PFSK-1 (cell line): ENCODE data around the gene PLXNC1.

ENCODE experiments used
- FOXP2 ChIP-seq: optimal IDR thresholded peaks from 2 replicates; pipeline ENCODE3; 2011; ENCODE audit warnings: borderline replicate concordance, control low read depth, inconsistent platforms; ENCODE audit not compliant: insufficient read depth; ENCODE audit errors: extremely low read length, extremely low read depth
- POLR2AphosphoS5 ChIP-seq: IDR thresholded peaks from 2 replicates; pipeline ENCODE4 v1.6.1; 2012; ENCODE audit warnings: low read depth, mild to moderate bottlenecking, control low read depth, low read length, moderate library complexity
- REST ChIP-seq, 2 experiments: IDR thresholded peaks; 2 replicates each; pipeline versions ENCODE4 v1.6.1 to v1.8.0; 2011 to 2012; ENCODE audit warnings: low read depth in 2 of 2, low read length in 2 of 2, control low read depth in 1 of 2, inconsistent platforms in 1 of 2, mild to moderate bottlenecking in 1 of 2, moderate library complexity in 1 of 2; ENCODE audit not compliant: insufficient read depth in 1 of 2
- SIN3A ChIP-seq: IDR thresholded peaks from 2 replicates; pipeline ENCODE4 v1.6.1; 2012; ENCODE audit warnings: mild to moderate bottlenecking, low read length, moderate library complexity, borderline replicate concordance; ENCODE audit not compliant: insufficient read depth
- TAF1 ChIP-seq: IDR thresholded peaks from 2 replicates; pipeline ENCODE4 v1.6.1; 2012; ENCODE audit warnings: low read length, control low read depth, borderline replicate concordance; ENCODE audit not compliant: insufficient read depth

The PLXNC1 gene

DNA sequence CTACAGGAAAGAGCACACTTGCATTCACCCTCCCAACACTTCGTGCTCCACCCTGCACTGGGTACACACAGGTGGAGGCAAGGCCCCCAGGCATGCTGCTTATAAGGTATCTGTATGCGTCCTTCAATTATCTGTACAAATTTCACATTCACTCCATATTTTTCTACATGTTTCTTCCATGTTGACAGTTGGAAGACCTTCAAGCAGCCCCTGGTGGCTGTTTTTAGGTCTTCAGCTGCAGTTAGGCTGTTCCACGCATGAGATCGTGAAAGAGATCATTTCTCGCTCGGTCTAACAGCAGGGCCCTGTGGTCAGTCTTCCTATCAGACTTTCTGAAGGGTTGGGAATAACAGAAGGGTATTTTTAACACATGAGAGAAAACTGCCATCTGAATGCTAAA is 47.1 kb downstream of the PLXNC1 start:
- no peak for TF ChIP-seq POLR2AphosphoS5
- TF ChIP-seq SIN3A, result no peak
- TF ChIP-seq REST (IDR thresholded peaks at IDR 0.05; ENCODE audit: insufficient read depth in 1 of 2, low read depth in 2 of 2, low read length in 2 of 2), result no peak
- no peak for TF ChIP-seq TAF1
- no peak for TF ChIP-seq FOXP2

DNA sequence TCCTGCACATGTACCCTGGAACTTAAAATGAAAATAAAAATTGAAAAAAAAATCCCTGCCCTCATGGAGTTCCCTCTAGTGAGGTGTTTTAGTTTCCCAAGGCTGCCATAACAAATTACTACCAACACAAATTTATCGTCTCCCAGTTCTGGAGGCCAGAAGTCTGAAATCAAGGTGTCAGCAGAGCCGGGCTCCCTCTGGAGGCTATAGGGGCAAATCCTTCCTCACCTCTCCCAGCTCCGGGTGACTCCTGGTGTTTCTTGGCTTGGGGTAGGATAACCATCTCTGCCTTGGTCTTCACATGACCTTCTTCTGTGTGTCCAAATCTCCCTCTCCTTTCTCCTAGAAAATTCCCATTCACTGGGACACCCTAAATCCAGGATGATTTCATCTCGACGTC is 50.1 kb downstream of the PLXNC1 start:
- TF ChIP-seq FOXP2, result no peak
- TF ChIP-seq SIN3A, result no peak
- TF ChIP-seq POLR2AphosphoS5, result no peak
- TF ChIP-seq REST (IDR thresholded peaks at IDR 0.05; ENCODE audit: insufficient read depth in 1 of 2, low read depth in 2 of 2, low read length in 2 of 2), result no peak
- TF ChIP-seq TAF1, result no peak

DNA sequence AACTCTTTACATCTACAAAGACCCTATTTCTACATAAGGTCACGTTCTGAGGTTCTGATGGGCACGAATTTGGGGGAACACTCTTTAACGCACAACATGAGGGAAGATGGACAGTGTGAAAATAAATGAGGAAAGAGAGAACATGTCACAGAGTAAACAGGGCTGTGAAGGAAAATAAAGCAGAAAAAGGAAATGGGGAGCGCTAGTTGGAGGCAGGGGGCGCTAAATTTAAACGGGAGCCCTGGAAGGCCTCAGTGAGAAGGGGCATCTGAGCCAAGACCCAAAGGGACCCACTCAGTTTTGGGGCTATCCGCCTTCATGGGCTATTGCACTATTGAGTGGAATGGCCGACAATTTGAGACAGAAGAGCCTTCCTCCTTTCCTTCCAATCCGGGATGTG is 50.5 kb downstream of the PLXNC1 start:
- TF ChIP-seq POLR2AphosphoS5 (no peak), SIN3A (no peak), TAF1 (no peak), FOXP2 (no peak), REST (IDR thresholded peaks at IDR 0.05; ENCODE audit: insufficient read depth in 1 of 2, low read depth in 2 of 2, low read length in 2 of 2) (no peak)

GRCh38 chr12:94200069-94200468 is 51.7 kb downstream of the PLXNC1 start:
- TF ChIP-seq TAF1, result no peak
- TF ChIP-seq POLR2AphosphoS5, result no peak
- TF ChIP-seq FOXP2, result no peak
- TF ChIP-seq REST (IDR thresholded peaks at IDR 0.05; ENCODE audit: insufficient read depth in 1 of 2, low read depth in 2 of 2, low read length in 2 of 2), result no peak
- TF ChIP-seq SIN3A, result no peak

- no peak for TF ChIP-seq POLR2AphosphoS5
- no peak for TF ChIP-seq FOXP2
These were observed 52.3 kb downstream of the PLXNC1 start for GRCh38 chr12:94200695-94201094.
